Adrenal gland (tissue), 5 donors: ENCODE results near the gene ARHGEF17.

ENCODE experiments used
- CTCF ChIP-seq, 6 experiments: fragments of 450-650 bp in 4 of 6; fragments of 200-600 bp in 2 of 6; sonication (generic) in 1 of 6; IDR thresholded peaks; 1 replicate in 5 of 6; 2 replicates in 1 of 6; pipeline versions ENCODE4 v1.5.1 to v1.8.0; 2016 to 2021; ENCODE audit warnings: antibody characterized with exemption in 6 of 6, mild to moderate bottlenecking in 2 of 6, moderate library complexity in 1 of 6
- POLR2A ChIP-seq, 2 donors: fragments of 450-650 bp; IDR thresholded peaks; one replicate each; pipeline ENCODE4 v1.6.1; 2017; ENCODE audit warnings: antibody characterized with exemption in 2 of 2, mild to moderate bottlenecking in 2 of 2, moderate library complexity in 1 of 2
- donor health status: DM: no; HTN: no; CAD: no.

GRCh38 chr11:73310076-73310475, 2.0 kb downstream of the ARHGEF17 start:
- TF ChIP-seq CTCF (IDR thresholded peaks at IDR 0.05) = no peak
- TF ChIP-seq POLR2A (IDR thresholded peaks at IDR 0.05) = no peak
